SK-N-MC (cell line): ENCODE data around the gene RAI14.

Experiments used
- EZH2 ChIP-seq: fragments of 200-600 bp; sonication (generic); IDR thresholded peaks from one replicate; pipeline ENCODE4 v1.6.1; 2017; ENCODE audit warnings: antibody characterized with exemption
- FOXP2 ChIP-seq: optimal IDR thresholded peaks from 2 replicates; pipeline ENCODE3; 2011; ENCODE audit warnings: mild to moderate bottlenecking, moderate library complexity; ENCODE audit not compliant: insufficient read depth; ENCODE audit errors: extremely low read length, control extremely low read depth
- POLR2AphosphoS5 ChIP-seq: IDR thresholded peaks from 2 replicates; pipeline ENCODE4 v1.6.1; 2012; ENCODE audit warnings: mild to moderate bottlenecking, low read depth, low read length, borderline replicate concordance

GRCh38 chr5:34709861-34710673 lies 53.9 kb downstream of the RAI14 start:
- TF ChIP-seq EZH2 (no peak), POLR2AphosphoS5 (no peak), FOXP2 (no peak)
